HCEC 1CT (cell line): Measurements from ENCODE around the gene RMC1.
"Not testable (repeated sequence)": the region's sequence is repeated elsewhere in the genome, so short reads cannot be mapped to it uniquely, and the experiment has no call there.

Source experiments
- DNase-seq: peaks from one replicate; pipeline ENCODE4 v3.0.0-alpha.2; 2017

Gene RMC1

GRCh38 chr18:23536204-23536603 lies 32.9 kb downstream of the RMC1 start:
- DNase-seq = no peak

DNA sequence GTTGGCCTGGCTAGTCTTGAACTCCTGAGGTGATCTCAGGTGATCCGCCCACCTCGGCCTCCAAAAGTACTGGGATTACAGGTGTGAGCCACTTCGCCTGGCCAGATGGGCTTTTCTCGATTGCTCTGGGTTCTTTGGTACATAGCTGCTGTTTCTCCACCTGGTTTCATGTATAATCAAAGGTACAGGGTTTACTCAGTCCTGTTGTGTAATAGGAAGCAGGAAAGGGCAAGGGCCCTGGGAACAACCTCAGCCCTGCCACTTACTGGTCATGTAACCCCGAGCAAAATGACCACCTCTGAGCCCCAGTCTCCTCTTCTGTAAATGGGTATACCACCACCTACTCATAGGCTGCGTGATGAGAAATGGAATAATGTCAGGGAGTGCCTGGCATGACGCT lies 34.0 kb downstream of the RMC1 start:
- no peak for DNase-seq

DNA sequence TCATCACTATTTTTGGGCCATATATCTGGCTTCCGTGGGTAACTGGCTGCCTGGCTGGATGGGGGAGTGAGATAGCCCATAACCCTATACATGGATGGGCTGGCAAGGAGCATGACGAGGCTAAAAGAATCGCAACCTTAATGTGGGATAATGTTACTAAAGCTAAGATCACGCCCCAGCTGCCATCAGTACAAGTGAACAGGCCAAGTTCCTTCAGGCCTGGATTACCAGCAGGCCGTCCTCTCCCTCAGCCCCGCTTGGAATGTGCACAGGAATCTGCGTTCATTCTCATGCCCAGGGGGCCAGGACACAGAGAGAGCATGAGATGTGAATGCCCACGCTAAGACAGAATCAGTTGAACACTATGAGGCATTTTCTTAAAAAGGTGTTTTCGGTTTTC lies 34.7 kb downstream of the RMC1 start:
- no peak for DNase-seq

DNA sequence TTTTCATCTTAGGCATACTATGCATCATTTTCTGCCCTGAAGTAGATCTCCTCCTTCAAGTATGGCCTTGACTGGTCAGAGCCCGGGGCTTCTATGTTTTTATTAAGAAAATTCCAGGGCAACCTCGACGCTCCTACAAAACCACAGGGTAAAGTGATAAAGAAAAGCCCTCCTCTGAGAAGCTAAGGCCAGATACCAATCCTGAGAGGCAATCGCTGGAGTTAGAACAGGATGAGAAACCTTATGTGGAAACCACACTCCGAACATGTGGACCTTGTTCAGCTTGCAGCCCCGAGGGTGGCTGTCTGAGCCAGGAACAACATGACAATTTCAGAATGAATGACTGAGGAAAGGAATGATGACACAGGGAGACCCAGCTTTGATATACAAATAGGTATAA lies 35.6 kb downstream of the RMC1 start:
- no peak for DNase-seq

DNA sequence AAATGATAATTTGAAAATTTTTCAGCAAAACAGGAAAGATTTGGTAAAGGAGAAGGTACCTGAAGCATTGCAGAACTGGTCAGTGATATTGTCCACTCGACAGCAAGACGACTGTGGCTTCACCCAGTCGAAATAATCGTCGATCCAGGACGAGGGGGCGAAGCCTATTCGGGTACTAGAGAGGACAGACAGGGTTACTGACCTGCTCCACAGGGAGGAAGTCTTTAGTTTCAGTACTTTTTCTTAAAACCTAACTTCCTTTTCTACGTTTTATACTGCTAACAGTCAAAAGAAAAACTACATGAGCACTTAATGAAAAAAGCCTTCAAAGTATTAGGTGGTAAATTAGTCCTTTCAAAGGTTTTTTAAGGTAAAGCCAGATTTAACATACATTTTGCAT lies 36.0 kb downstream of the RMC1 start:
- DNase-seq = no peak

DNA sequence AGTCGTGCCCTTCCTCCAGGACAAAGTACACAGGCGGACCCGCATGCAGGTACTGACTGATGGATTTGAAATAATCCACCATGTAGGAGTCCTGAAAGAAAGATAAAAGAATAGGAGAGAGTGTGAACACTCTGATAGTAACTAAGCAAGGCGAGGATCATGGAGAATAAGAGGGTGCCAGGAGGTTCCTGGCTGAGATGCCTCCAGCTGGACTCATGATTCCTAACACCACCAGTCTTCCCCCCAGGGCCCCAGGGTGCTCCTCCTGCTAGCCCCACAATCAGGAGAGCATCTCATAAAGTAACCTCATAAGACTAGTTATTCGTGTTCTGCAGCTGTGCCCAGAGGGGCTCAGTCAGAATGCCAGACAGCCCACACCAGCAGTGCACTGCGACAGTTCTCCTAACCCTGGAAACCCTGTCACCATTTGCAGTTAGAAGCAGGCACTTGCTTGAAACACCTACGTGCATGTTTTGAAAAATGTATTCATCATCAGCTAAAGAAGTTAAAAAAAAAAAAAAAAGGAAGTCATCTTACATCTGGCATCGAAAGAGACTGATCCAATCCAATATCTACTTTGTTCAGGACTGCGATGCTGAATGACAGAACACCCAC lies 36.7 kb downstream of the RMC1 start:
- no peak for DNase-seq

- DNase-seq = no peak
Observed at GRCh38 chr18:23540867-23541266, 37.6 kb downstream of the RMC1 start.

DNA sequence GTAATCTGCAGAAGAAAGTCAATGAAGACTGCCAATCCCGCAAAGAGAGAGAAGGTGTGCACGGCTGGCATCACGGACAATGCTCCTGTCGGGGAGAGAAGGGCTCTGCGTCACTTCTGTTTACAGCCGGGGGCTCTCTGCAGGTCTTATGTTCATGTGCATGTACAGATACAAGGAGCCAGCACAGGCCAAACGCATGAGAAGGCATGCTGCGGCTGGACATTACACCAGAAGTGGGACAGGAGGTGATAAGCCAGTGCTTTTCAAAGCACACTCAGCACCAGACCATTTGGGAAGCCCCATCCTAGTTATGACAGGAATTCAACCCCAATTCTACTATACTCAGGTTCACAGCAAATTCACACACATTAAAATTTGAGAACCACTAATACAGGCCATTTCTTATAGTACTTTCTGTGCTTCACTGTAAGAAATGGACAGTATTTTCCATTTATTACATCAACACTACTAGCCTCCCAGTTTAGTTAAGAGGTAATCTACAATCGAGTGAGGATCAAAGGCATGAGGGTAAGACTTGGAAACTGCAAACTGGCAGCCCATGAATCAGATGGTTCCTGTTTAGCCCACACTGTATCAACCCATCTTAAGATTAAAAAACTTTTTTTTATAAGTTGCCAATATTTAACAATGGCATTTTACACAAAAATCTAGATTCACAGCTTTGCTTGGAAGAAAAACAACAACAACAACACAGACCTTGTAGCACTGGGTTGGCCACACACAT lies 38.2 kb downstream of the RMC1 start:
- DNase-seq = no peak

DNA sequence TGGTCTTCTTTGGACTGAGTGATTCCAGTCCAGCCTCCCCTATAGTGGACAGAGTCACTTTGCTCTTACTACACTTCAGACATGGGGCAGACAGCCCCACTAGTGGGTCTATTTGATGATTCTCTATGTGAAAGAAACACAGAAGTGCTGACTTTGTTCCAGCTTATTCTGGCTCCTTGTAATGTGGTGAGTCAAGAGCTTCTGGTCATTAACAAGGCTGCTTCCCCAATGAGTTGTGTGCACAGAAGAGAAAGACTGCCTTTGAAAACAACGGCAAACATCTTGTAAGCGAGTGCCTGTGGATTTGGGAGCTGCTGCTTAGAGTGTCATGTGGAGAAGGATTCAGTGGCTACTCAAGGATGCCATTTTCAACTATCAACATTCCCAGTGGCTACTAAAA lies 39.1 kb downstream of the RMC1 start:
- DNase-seq = no peak

DNA sequence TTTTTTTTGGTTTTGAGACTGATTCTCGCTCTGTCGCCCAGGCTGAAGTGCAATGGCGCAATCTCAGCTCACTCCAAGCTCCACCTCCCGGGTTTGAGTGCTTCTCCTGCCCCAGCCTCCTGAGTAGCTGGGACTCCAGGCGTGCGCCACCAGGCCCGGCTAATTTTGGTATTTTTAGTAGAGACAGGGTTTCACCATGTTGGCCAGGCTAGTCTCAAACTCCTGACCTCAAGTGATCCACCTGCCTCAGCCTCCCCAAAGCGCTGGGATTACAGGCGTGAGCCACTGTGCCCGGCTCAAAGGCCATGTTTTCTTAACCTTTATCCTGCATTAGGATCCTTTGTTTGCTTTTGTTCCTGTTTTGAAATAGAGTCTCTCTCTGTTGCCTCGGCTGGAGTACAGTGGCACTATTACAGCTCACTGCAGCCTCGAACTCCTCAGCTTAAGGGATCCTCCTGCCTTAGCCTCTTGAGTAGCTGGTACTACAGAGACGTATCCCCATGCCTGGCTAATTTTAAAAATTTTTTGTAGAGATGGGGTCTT lies 42.0 kb downstream of the RMC1 start:
- no peak for DNase-seq

DNA sequence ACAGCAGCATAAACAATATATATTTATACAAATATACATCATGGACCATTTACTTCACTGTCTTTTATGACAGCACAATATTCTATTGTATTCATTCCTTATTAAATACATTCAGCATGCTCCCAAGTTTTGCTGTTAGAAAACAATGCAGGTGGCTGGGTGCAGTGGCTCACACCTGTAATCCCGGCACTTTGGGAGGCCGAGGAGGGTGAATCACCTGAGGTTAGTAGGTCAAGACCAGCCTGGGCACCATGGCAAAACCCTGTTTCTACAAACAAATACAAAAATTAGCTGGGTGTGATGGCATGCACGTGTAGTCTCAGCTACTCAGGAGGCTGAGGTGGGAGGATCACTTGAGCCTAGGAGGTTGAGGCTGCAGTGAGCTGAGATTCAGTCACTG lies 44.0 kb downstream of the RMC1 start:
- no peak for DNase-seq

GRCh38 chr18:23547846-23548245 lies 44.5 kb downstream of the RMC1 start:
- DNase-seq = peak; percentile 22

DNA sequence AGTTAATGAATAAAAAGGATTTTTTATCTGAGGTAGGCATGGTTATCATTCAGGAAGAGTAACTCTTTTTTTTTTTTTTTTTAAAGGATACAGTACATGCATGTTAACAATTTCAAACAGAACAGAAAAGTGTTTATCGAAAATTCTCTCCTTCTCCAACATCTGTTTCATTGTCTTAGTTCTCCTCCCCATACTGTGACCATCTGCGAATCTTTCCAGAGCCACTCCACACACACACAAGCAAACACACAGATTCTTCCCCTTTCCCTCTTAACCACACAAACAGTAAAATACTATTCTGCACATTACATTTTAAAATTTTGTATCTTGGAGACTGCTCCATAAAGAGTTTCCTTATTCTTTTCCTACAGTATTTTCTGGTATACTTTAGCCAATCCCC lies 45.0 kb downstream of the RMC1 start:
- no peak for DNase-seq

GRCh38 chr18:23548719-23549118 lies 45.4 kb downstream of the RMC1 start:
- no peak for DNase-seq

GRCh38 chr18:23550898-23551297 lies 47.6 kb downstream of the RMC1 start:
- DNase-seq = no peak

DNA sequence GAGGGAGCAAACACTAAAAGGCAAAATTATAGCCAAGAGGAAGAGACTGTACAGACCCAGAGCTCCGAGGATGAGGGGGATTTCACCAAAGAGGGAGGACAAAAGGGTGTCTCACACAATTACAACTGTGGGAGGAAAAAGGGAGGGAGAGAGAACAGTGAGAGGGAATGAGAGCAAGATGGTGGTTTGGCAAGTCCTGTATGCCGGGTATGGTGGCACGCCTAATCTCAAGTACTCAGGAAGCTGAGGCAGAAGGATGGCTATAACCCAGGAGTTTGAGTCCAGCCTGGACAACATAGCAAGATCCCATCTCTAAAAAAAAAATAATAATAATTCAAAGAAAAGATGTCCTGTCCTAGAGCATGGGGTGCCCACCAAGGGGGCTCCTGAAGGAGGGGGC lies 48.7 kb downstream of the RMC1 start:
- DNase-seq = no peak

DNA sequence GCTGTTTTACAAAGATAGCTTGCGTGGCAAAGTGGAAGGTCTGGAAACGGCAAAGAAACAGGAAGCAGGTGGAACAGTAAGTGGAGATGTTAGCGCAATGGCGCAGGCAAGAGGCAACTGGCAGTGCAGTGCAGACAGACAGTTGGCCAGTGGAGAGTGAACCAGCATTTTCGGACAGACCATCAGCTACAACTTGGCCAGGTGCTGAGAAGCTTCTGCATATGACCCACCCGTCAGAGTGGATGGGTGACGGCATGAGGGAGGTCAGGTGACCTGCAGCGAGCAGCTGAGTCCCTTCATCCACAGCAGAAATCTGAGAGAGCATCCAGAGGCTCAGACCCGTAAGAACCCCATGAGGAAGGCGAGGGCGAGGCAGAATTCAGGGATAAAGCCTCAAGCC lies 49.2 kb downstream of the RMC1 start:
- no peak for DNase-seq

DNA sequence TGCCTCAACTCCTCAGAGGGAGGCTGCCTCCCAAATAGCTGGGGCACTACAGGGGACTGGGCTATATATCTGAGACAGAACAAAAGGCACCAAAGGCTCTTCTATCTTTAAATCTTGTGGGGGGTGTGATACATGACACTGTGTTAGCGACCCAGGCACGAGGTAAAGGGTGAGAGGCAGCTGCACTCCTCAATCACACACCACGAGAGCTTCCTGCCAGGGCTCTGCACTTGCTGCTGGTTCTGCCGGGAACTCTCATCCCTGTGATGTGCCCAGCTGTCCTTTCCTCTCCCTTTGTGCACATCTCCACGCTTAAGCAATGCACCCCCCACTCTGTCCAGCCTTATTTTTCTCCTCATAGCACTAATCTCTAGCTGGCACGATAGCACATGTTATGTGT lies 50.6 kb downstream of the RMC1 start:
- no peak for DNase-seq

DNA sequence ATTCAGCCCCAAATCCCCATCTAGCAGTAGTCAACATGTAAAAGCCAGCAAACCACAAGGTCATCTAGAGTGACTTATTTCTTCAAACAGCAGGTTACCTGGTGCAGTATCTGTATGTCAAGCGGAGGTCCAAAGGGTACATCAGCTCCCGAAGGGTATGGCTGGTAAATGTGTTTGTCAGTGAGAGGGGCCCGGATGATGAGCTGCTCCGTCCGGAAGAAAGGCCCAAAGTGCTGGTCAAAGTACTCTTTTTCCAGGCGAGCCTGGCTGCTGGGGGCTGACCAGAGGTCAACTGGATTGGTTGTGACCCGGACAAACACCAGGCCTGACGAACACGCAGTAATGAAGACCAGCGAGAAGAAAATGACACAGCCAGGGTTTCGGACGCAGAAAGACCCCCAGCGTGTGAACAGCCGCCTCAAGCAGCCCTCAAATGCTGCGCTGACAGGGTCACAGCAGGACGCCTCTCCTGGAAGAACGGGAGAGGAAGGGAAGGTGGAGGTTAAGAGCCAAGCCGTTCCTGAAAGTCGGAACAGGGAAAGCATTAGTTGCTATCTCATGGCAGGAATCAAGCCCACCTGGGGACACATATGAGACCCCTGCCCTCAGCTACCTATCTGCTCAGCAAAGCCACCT lies 53.0 kb downstream of the RMC1 start:
- no peak for DNase-seq

GRCh38 chr18:23557511-23557910 lies 54.2 kb downstream of the RMC1 start:
- DNase-seq = not testable (repeated sequence)

GRCh38 chr18:23560186-23560585 lies 56.9 kb downstream of the RMC1 start:
- DNase-seq = no peak

DNA sequence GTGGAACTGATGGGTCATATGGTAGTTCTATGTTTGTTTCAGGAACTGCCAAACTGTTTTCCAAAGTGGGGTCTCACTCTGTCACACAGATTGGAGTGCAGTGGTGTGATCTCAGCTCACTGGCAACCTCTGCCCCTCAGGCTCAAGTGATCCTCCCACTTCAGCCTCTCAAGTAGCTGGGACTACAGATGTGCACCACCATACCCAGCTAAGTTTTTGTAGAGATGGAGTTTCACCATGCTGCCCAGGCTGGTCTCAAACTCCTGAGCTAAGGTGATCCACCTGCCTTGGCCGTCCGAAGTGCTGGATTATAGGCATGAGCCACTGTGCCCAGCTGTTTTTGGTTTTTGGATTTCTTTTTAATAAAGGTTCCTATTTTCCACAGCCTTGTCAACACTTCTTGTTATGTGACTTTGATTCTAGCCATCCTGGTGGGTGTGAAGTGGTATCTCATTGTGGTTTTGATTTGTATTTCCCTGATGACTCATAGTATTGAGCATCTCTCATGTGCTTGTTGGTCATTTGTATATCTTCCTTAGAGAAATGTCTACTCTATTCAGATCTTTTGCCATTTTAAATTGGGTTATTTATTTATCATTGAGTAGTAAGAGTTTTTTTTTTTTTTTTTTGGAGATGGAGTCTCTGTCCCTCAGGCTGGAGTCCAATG lies 60.2 kb downstream of the RMC1 start:
- DNase-seq = peak; percentile 87

DNA sequence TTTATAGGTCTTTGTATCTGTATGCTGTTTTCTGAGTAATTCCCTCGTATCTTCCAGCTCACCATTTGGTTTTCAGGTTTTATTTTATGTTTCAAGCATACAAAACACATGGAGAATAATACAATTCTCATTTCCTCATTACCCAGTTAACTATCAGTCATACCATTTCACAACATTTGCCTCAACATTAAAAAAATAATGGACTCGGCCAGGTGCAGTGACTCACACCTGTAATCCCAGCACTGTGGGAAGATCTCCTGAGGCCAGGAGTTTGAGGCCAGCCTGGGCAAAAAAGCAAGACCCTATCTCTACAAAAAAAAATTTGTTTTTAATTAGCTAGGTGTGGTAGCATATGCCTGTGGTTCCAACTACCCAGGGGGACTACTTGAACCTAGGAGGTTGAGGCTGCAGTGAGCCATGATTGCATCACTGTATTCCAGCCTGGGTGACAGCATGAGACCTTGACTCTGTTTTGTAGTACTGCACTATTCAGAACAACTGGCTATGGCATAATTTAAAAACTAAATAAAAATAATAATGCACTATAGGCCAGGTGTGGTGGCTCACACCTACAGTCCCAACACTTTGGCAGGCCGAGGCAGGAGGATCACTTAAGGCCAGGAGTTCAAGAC lies 62.7 kb downstream of the RMC1 start:
- DNase-seq = no peak
